Smooth muscle cell (in vitro differentiated cells): ENCODE data around the gene KIF1A. TPM values are rescaled to one million over a fixed set of nuclear protein-coding genes. Genes with fewer than 3 reads are reported as not detected.
A peak's percentile ranks its signal among the peaks of the same experiment; 100 is the strongest.

Source experiments
- DNase-seq: peaks from one replicate; lab custom pipeline; 2025; ENCODE audit not compliant: unreplicated experiment; lab: John Stamatoyannopoulos, UW
- H2AFZ ChIP-seq: fragments of 200-600 bp; sonication (generic); 2 replicates; pipeline ENCODE4 v1.6.0; 2016; ENCODE audit warnings: antibody characterized with exemption, low read depth, mild to moderate bottlenecking
- H3F3A ChIP-seq: fragments of 200-600 bp; sonication (generic); 2 replicates; pipeline ENCODE4 v1.6.0; 2017; ENCODE audit warnings: antibody characterized with exemption, low read depth
- H3K27ac ChIP-seq: fragments of 200-600 bp; sonication (generic); 2 replicates; pipeline ENCODE4 v1.5.1; 2016; ENCODE audit warnings: low read depth, mild to moderate bottlenecking
- H3K27me3 ChIP-seq: fragments of 200-600 bp; sonication (generic); 2 replicates; pipeline ENCODE4 v1.6.1; 2016; ENCODE audit warnings: low read depth, mild to moderate bottlenecking
- H3K36me3 ChIP-seq: fragments of 200-600 bp; sonication (generic); 2 replicates; pipeline ENCODE4 v1.5.1; 2016; ENCODE audit warnings: low read depth
- H3K4me1 ChIP-seq: fragments of 200-600 bp; sonication (generic); 2 replicates; pipeline ENCODE4 v1.5.1; 2016; ENCODE audit warnings: low read depth
- H3K4me2 ChIP-seq: fragments of 200-600 bp; sonication (generic); 2 replicates; pipeline ENCODE4 v1.6.0; 2016; ENCODE audit warnings: mild to moderate bottlenecking
- H3K4me3 ChIP-seq: fragments of 200-600 bp; sonication (generic); 2 replicates; pipeline ENCODE4 v1.5.1; 2016; ENCODE audit warnings: mild to moderate bottlenecking
- H3K79me2 ChIP-seq: fragments of 200-600 bp; sonication (generic); 2 replicates; pipeline ENCODE4 v1.6.0; 2016; ENCODE audit warnings: low read depth, mild to moderate bottlenecking
- H3K9ac ChIP-seq: fragments of 200-600 bp; sonication (generic); 2 replicates; pipeline ENCODE4 v1.6.0; 2016; ENCODE audit warnings: low read depth
- H3K9me3 ChIP-seq: fragments of 200-600 bp; sonication (generic); replicated peaks from 2 replicates; pipeline ENCODE4 v1.5.1; 2016; ENCODE audit warnings: low read depth
- H4K20me1 ChIP-seq: fragments of 200-600 bp; sonication (generic); 2 replicates; pipeline ENCODE4 v1.6.0; 2016; ENCODE audit warnings: low read depth
- WGBS: methylation state at CpG from one replicate; pipeline ENCODE4 v1.1.7; 2016; ENCODE audit warnings: low lambda C conversion rate; 5-methylcytosine and 5-hydroxymethylcytosine counted together
- polyA plus RNA-seq: library from polyadenylated mRNA; unstranded; fragments of >200 nt; fragmentation: Nextera tagmentation; extraction: Ambion mirVana; gene quantifications from 2 replicates; pipeline ENCODE4 v1.2.1, GENCODE V29; 2016
- total RNA-seq: library from RNA; depleted of rRNA; stranded (reverse); fragments of >200 nt; gene quantifications from 2 replicates; pipeline ENCODE4 v1.2.3, GENCODE V29; 2014
- TF ChIP-seq, protein P1 (sequence below): fragments of 200-600 bp; sonication (generic); IDR thresholded peaks from 2 replicates; pipeline ENCODE4 v1.5.1; 2017; ENCODE audit warnings: borderline replicate concordance, mild to moderate bottlenecking, antibody characterized with exemption; ENCODE audit not compliant: insufficient read depth, poor library complexity, severe bottlenecking

The KIF1A gene
- total and polyA plus RNA-seq, 2 experiments from 2014 or later = 4.6 to 8.4 TPM

DNA sequence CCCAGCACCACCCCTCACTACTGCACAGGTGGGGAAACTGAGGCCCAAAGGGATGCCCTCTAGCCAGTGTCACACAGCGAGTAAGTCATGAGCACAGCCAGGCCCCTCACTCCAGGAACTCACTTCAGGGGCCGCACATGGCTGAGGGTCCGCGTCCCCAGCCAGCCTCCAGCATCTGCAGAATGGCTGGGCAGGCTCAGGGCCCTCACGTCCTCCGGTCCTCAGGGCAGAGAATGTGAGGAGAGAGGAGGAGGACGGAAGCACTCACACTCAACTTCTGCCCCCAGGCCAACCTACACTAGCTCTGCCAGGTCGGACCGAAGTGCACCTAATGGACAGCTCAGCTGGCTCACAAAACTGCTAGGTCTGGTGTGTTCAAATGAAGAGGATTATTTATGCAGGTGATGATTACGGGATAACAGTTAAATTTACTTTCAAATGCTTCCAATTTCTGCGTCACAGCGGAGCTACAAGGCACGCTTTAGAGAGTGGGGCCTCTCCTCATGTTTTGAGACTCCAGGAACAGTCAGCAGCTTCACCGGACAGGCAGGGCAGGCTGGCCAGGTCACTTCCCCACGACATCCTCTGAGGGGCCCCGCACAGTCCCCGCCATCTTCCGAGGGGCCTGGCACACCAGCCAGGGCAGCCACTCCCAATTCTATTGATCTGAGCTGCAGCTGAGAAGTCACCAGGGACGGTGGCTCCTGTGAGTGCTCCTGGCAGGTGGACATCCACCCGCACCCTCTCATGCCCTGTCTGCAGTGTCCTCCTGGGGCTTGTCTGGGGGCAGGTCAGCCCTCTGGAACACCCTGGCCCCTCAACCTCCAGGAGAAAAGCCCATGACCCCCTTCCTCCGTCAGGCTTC lies 26.5 kb downstream of the KIF1A start:
- H3F3A ChIP-seq = no peaks in the 10 kb centered on the region
- WGBS = 90% methylated on average over 21 of the region's 21 CpGs

DNA sequence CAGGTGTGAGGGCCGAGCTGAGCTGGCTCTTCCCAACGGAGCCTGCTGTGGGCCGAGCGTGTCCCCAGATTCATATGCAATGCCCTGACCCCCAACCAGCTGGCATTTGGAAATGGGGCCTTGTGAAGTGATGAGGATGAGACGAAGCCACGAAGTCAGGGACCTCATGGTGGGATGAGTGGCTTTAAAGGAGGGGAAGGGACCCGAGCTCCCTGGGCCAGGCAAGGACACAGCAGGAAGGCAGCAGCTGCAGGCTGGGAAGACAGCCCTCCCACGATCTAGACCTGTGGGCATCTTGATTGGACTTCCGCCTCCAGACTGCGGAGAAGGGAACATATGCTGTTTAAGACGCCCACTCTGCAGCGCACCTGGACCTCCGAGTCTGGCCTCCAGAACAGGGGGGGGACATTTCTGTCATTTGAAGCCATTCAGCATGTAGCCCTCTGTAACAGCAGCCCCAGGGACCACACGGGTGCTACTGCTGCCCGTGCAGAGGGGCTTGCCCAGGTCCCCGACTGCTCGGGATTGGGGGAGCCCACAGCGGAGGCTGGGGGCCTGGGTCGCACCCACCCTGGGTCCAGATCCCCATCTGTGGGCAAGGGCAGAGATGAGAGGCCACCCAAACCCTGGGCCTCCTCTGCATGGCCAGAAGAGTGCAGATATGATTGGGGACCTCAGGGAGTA lies 27.2 kb downstream of the KIF1A start:
- Histone ChIP-seq H3K4me2 (no peak overlapping the region), H3K27ac (no peak overlapping the region), H3F3A (no peaks in the 10 kb centered on the region), H3K36me3 (no peaks in the 10 kb centered on the region), H2AFZ (no peak overlapping the region), H3K9me3 (no peaks in the 10 kb centered on the region), H3K9ac (no peak overlapping the region), H3K79me2 (no peaks in the 10 kb centered on the region), H4K20me1 (no peaks in the 10 kb centered on the region), H3K4me3 (no peak overlapping the region), H3K27me3 (no peaks in the 10 kb centered on the region), H3K4me1 (peaks cover 7% of the 10 kb centered on the region)
- DNase-seq = no peak
- TF ChIP-seq, protein P1, sequence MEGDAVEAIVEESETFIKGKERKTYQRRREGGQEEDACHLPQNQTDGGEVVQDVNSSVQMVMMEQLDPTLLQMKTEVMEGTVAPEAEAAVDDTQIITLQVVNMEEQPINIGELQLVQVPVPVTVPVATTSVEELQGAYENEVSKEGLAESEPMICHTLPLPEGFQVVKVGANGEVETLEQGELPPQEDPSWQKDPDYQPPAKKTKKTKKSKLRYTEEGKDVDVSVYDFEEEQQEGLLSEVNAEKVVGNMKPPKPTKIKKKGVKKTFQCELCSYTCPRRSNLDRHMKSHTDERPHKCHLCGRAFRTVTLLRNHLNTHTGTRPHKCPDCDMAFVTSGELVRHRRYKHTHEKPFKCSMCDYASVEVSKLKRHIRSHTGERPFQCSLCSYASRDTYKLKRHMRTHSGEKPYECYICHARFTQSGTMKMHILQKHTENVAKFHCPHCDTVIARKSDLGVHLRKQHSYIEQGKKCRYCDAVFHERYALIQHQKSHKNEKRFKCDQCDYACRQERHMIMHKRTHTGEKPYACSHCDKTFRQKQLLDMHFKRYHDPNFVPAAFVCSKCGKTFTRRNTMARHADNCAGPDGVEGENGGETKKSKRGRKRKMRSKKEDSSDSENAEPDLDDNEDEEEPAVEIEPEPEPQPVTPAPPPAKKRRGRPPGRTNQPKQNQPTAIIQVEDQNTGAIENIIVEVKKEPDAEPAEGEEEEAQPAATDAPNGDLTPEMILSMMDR = no peak
- WGBS = 88% methylated on average over 19 of the region's 19 CpGs

More for the DNA sequence above, 26.5 kb downstream of the KIF1A start:
- Histone ChIP-seq H3K4me2 (no peak overlapping the region), H2AFZ (no peak overlapping the region), H3K4me1 (peaks cover 7% of the 10 kb centered on the region), H3K36me3 (no peaks in the 10 kb centered on the region), H4K20me1 (no peaks in the 10 kb centered on the region), H3K79me2 (no peaks in the 10 kb centered on the region), H3K9ac (no peak overlapping the region), H3K4me3 (no peak overlapping the region), H3K27ac (no peak overlapping the region), H3K9me3 (no peaks in the 10 kb centered on the region), H3K27me3 (no peaks in the 10 kb centered on the region)
- no peak for DNase-seq
- TF ChIP-seq, protein P1 = no peak

GRCh38 chr2:240791821-240792628 lies 28.0 kb downstream of the KIF1A start:
- Histone ChIP-seq H3K9me3 (no peaks in the 10 kb centered on the region), H2AFZ (no peak overlapping the region), H3K4me3 (no peak overlapping the region), H3K27ac (no peak overlapping the region), H3K4me2 (peak overlapping the region; percentile 31), H4K20me1 (no peaks in the 10 kb centered on the region), H3K79me2 (no peaks in the 10 kb centered on the region), H3K9ac (no peak overlapping the region), H3K27me3 (no peaks in the 10 kb centered on the region), H3K4me1 (peaks cover 7% of the 10 kb centered on the region), H3F3A (no peaks in the 10 kb centered on the region), H3K36me3 (no peaks in the 10 kb centered on the region)
- no peak for DNase-seq
- TF ChIP-seq, protein P1 = no peak
- 58% methylated on average over 8 of the region's 15 CpGs for WGBS
